H9 (cell line): ENCODE measurements around the gene SDK1. TPM values are rescaled to one million over a fixed set of nuclear protein-coding genes. Genes with fewer than 3 reads are reported as not detected.

Experiments used
- DNase-seq: peaks from one replicate; pipeline ENCODE4 v3.0.0-alpha.2; 2017
- H2AFZ ChIP-seq: one replicate; pipeline ENCODE4 v1.6.1; 2013; ENCODE audit warnings: mild to moderate bottlenecking, low read length, control low read depth, moderate library complexity
- H2AK5ac ChIP-seq: 2 replicates; pipeline ENCODE4 v1.6.1; 2013; ENCODE audit warnings: low read length, control low read depth, mixed read lengths; ENCODE audit not compliant: insufficient read length
- H2BK120ac ChIP-seq: one replicate; pipeline ENCODE4 v1.6.1; 2013; ENCODE audit warnings: low read depth, mild to moderate bottlenecking, low read length, control low read depth, inconsistent platforms; ENCODE audit not compliant: poor library complexity, severe bottlenecking
- H2BK12ac ChIP-seq: 2 replicates; pipeline ENCODE4 v1.6.1; 2013; ENCODE audit warnings: low read length, control low read depth, mixed read lengths, low read depth; ENCODE audit not compliant: insufficient read length
- H2BK15ac ChIP-seq: 2 replicates; pipeline ENCODE4 v1.6.1; 2013; ENCODE audit warnings: low read depth, low read length, control low read depth
- H2BK20ac ChIP-seq: one replicate; pipeline ENCODE4 v1.6.1; 2013; ENCODE audit warnings: low read depth, mild to moderate bottlenecking, low read length, control low read depth, inconsistent platforms; ENCODE audit not compliant: poor library complexity, severe bottlenecking
- H2BK5ac ChIP-seq: 2 replicates; pipeline ENCODE4 v1.6.1; 2013; ENCODE audit warnings: low read length, control low read depth, mixed read lengths; ENCODE audit not compliant: insufficient read length
- H3K14ac ChIP-seq: 2 replicates; pipeline ENCODE4 v1.6.1; 2013; ENCODE audit warnings: low read length, control low read depth; ENCODE audit not compliant: insufficient read depth
- H3K18ac ChIP-seq: 2 replicates; pipeline ENCODE4 v1.6.1; 2013; ENCODE audit warnings: low read depth, mild to moderate bottlenecking, mixed read lengths, low read length, control low read depth; ENCODE audit not compliant: insufficient read length
- H3K23ac ChIP-seq: 2 replicates; pipeline ENCODE4 v1.6.1; 2013; ENCODE audit warnings: low read length, control low read depth, mixed read lengths, low read depth; ENCODE audit not compliant: insufficient read length
- H3K23me2 ChIP-seq: 2 replicates; pipeline ENCODE4 v1.6.1; 2013; ENCODE audit warnings: low read depth, mild to moderate bottlenecking, mixed read lengths, low read length, control low read depth; ENCODE audit not compliant: insufficient read length, poor library complexity, severe bottlenecking
- H3K27ac ChIP-seq: 2 replicates; pipeline ENCODE4 v1.5.1; 2013; ENCODE audit warnings: low read length, control low read depth, mixed read lengths, low read depth; ENCODE audit not compliant: insufficient read length
- H3K27me3 ChIP-seq: 2 replicates; pipeline ENCODE4 v1.6.1; 2013; ENCODE audit warnings: low read length, control low read depth, inconsistent platforms; ENCODE audit not compliant: insufficient read depth
- H3K4ac ChIP-seq: 2 replicates; pipeline ENCODE4 v1.6.1; 2013; ENCODE audit warnings: low read depth, mild to moderate bottlenecking, control low read depth, inconsistent platforms, low read length, moderate library complexity
- H3K4me1 ChIP-seq: 2 replicates; pipeline ENCODE4 v1.6.1; 2013; ENCODE audit warnings: low read length, control low read depth, inconsistent platforms; ENCODE audit not compliant: insufficient read depth
- H3K4me2 ChIP-seq: 2 replicates; pipeline ENCODE4 v1.6.1; 2013; ENCODE audit warnings: low read length, control low read depth, mixed read lengths; ENCODE audit not compliant: insufficient read length, insufficient read depth
- H3K56ac ChIP-seq: 2 replicates; pipeline ENCODE4 v1.6.1; 2013; ENCODE audit warnings: low read depth, mild to moderate bottlenecking, mixed read lengths, low read length, control low read depth; ENCODE audit not compliant: insufficient read length
- H3K79me1 ChIP-seq: 2 replicates; pipeline ENCODE4 v1.6.1; 2013; ENCODE audit warnings: low read depth, mild to moderate bottlenecking, moderate library complexity, low read length, control low read depth, inconsistent platforms; ENCODE audit not compliant: insufficient read depth, poor library complexity, severe bottlenecking
- H3K79me2 ChIP-seq: 2 replicates; pipeline ENCODE4 v1.6.1; 2013; ENCODE audit warnings: low read length, control low read depth, inconsistent platforms; ENCODE audit not compliant: insufficient read depth
- H3K9ac ChIP-seq: 2 replicates; pipeline ENCODE4 v1.6.1; 2013; ENCODE audit warnings: low read length, control low read depth, mixed read lengths; ENCODE audit not compliant: insufficient read length; ENCODE audit errors: extremely low read depth
- H3K9me3 ChIP-seq: one replicate; pipeline ENCODE4 v1.6.1; 2013; ENCODE audit warnings: low read depth, low read length, inconsistent platforms; ENCODE audit not compliant: control insufficient read depth
- H3T11ph ChIP-seq: one replicate; pipeline ENCODE4 v1.6.1; 2013; ENCODE audit warnings: mild to moderate bottlenecking, low read length, control low read depth, inconsistent platforms
- H4K20me1 ChIP-seq: one replicate; pipeline ENCODE4 v1.6.1; 2013; ENCODE audit not compliant: control insufficient read depth, insufficient read length, insufficient read depth
- H4K5ac ChIP-seq: 2 replicates; pipeline ENCODE4 v1.6.1; 2013; ENCODE audit warnings: low read depth, mild to moderate bottlenecking, mixed read lengths, low read length, control low read depth; ENCODE audit not compliant: insufficient read length
- H4K8ac ChIP-seq: replicated peaks from 2 replicates; pipeline ENCODE4 v1.6.1; 2013; ENCODE audit warnings: low read length, control low read depth, mixed read lengths, low read depth; ENCODE audit not compliant: insufficient read length
- H4K91ac ChIP-seq: 2 replicates; pipeline ENCODE4 v1.6.1; 2013; ENCODE audit warnings: low read depth, mild to moderate bottlenecking, moderate library complexity, mixed read lengths, low read length, control low read depth; ENCODE audit not compliant: insufficient read length
- H3K27ac Mint-ChIP-seq, 3 experiments: 2 replicates in 2 of 3; 3 replicates in 1 of 3; pipeline ENCODE4 v1.8.0; 2020 to 2021; ENCODE audit warnings: mixed read lengths in 3 of 3, mild to moderate bottlenecking in 1 of 3, moderate library complexity in 1 of 3
- H3K27me3 Mint-ChIP-seq: 2 replicates; pipeline ENCODE4 v1.8.0; 2021; ENCODE audit warnings: low read depth, mild to moderate bottlenecking, moderate library complexity, mixed read lengths
- H3K36me3 Mint-ChIP-seq, 3 experiments: 2 replicates in 2 of 3; 3 replicates in 1 of 3; pipeline ENCODE4 v1.8.0; 2020 to 2021; ENCODE audit warnings: low read depth in 3 of 3, mixed read lengths in 3 of 3; ENCODE audit not compliant: insufficient read depth in 1 of 3
- H3K4me1 Mint-ChIP-seq, 2 experiments: 2 replicates each; pipeline ENCODE4 v1.8.0; 2020; ENCODE audit warnings: mixed read lengths in 2 of 2
- H3K4me3 Mint-ChIP-seq, 2 experiments: 2 replicates in 1 of 2; 3 replicates in 1 of 2; pipeline ENCODE4 v1.8.0; 2020 to 2021; ENCODE audit warnings: mild to moderate bottlenecking in 2 of 2, mixed read lengths in 2 of 2, moderate library complexity in 1 of 2
- H3K9me3 Mint-ChIP-seq, 2 experiments: 2 replicates in 1 of 2; 3 replicates in 1 of 2; pipeline ENCODE4 v1.8.0; 2020; ENCODE audit warnings: mild to moderate bottlenecking in 2 of 2, mixed read lengths in 2 of 2, moderate library complexity in 1 of 2
- WGBS: extraction: QIAGEN DNeasy Blood & Tissue Kit; methylation state at CpG from one replicate; pipeline ENCODE4 v1.1.7; 2013; ENCODE audit warnings: missing lambda C conversion rate, low lambda C conversion rate, mixed read lengths; ENCODE audit not compliant: insufficient read length; ENCODE audit errors: extremely low coverage; 5-methylcytosine and 5-hydroxymethylcytosine counted together
- total RNA-seq: library from RNA; stranded (reverse); gene quantifications from 2 replicates; pipeline ENCODE4 v1.2.1, GENCODE V29; 2021
- TF ChIP-seq, protein P1 (sequence below): fragments of 200-600 bp; sonication (generic); conservative IDR thresholded peaks from 3 replicates; pipeline ENCODE4 v1.8.0; 2021; ENCODE audit warnings: antibody characterized with exemption, mild to moderate bottlenecking

SDK1 gene
- total RNA-seq, 1 experiment from 2014 or later: 8.7 TPM

GRCh38 chr7:3510101-3511020 lies 209.3 kb downstream of the SDK1 start:
- Histone ChIP-seq H4K91ac (no peak overlapping the region), H3K14ac (no peak overlapping the region), H2BK20ac (no peak overlapping the region), H2AFZ (no peak overlapping the region), H3K56ac (no peak overlapping the region), H3T11ph (no peak overlapping the region), H3K23me2 (no peaks in the 10 kb centered on the region), H3K79me2 (no peaks in the 10 kb centered on the region), H3K4me2 (no peak overlapping the region), H4K20me1 (no peaks in the 10 kb centered on the region), H3K4me1 (peaks cover 4% of the 10 kb centered on the region; the same call in 1 of the 2 replicates), H4K8ac (no peak overlapping the region), H2BK120ac (no peak overlapping the region), H3K9me3 (no peaks in the 10 kb centered on the region), H2BK15ac (no peak overlapping the region), H3K18ac (no peak overlapping the region), H3K27ac (no peak overlapping the region), H4K5ac (no peak overlapping the region), H2BK5ac (no peak overlapping the region), H3K23ac (no peak overlapping the region), H3K27me3 (no peaks in the 10 kb centered on the region), H2BK12ac (no peak overlapping the region), H2AK5ac (no peak overlapping the region), H3K9ac (no peak overlapping the region), H3K79me1 (no peaks in the 10 kb centered on the region), H3K4ac (no peak overlapping the region)
- TF ChIP-seq, protein P1, sequence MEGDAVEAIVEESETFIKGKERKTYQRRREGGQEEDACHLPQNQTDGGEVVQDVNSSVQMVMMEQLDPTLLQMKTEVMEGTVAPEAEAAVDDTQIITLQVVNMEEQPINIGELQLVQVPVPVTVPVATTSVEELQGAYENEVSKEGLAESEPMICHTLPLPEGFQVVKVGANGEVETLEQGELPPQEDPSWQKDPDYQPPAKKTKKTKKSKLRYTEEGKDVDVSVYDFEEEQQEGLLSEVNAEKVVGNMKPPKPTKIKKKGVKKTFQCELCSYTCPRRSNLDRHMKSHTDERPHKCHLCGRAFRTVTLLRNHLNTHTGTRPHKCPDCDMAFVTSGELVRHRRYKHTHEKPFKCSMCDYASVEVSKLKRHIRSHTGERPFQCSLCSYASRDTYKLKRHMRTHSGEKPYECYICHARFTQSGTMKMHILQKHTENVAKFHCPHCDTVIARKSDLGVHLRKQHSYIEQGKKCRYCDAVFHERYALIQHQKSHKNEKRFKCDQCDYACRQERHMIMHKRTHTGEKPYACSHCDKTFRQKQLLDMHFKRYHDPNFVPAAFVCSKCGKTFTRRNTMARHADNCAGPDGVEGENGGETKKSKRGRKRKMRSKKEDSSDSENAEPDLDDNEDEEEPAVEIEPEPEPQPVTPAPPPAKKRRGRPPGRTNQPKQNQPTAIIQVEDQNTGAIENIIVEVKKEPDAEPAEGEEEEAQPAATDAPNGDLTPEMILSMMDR: no peak
- H3K27ac Mint-ChIP-seq: peak overlapping the region; percentile 5 to 53 (median 27); a peak in 5 of 7 replicates
- H3K4me3 Mint-ChIP-seq: no peak overlapping the region
- no peak for DNase-seq
- H3K4me1 Mint-ChIP-seq: peaks cover 15 to 17% of the 10 kb centered on the region in 2 experiments
- WGBS: no CpG with 5 or more reads among the region's 11 CpGs
- H3K36me3 Mint-ChIP-seq: peaks cover 2 to 19% (median 7%) of the 10 kb centered on the region in 3 experiments; a peak in 5 of 7 replicates
- H3K27me3 Mint-ChIP-seq: no peaks in the 10 kb centered on the region
- H3K9me3 Mint-ChIP-seq: peaks cover 16 to 21% of the 10 kb centered on the region in 2 experiments; a peak in 4 of 5 replicates
